Measurements from ENCODE around the gene KRTCAP2. TPM values are rescaled to one million over a fixed set of nuclear protein-coding genes. Genes with fewer than 3 reads are reported as not detected.

KRTCAP2 gene
- total RNA-seq, 4 donors from 2014 or later: 65.0 to 155 (median 81.9) TPM

- TF ChIP-seq CTCF (IDR thresholded peaks at IDR 0.05; ENCODE audit: low read depth): no peak
Observed at GRCh38 chr1:155207806-155208540, 34.9 kb upstream of the KRTCAP2 start, which contains the start of gene THBS3. THBS3 (minus strand) TSS chr1:155207897; CDS start chr1:155207876, 21 bp downstream.

GRCh38 chr1:155206891-155207805 is 34.0 kb upstream of the KRTCAP2 start:
- TF ChIP-seq CTCF (IDR thresholded peaks at IDR 0.05; ENCODE audit: low read depth): no peak

- no peak for TF ChIP-seq CTCF (IDR thresholded peaks at IDR 0.05; ENCODE audit: low read depth)
Observed at GRCh38 chr1:155205969-155206593, 33.0 kb upstream of the KRTCAP2 start.

- TF ChIP-seq CTCF (IDR thresholded peaks at IDR 0.05; ENCODE audit: low read depth): no peak
Observed at GRCh38 chr1:155205035-155205434, 31.9 kb upstream of the KRTCAP2 start.

- TF ChIP-seq CTCF (IDR thresholded peaks at IDR 0.05; ENCODE audit: low read depth): no peak
Observed at GRCh38 chr1:155202731-155203515, 29.8 kb upstream of the KRTCAP2 start.

GRCh38 chr1:155202198-155202597 is 29.1 kb upstream of the KRTCAP2 start:
- no peak for TF ChIP-seq CTCF (IDR thresholded peaks at IDR 0.05; ENCODE audit: low read depth)

Data from subcutaneous adipose tissue (tissue), 4 donors.